ENCODE data around the gene TUBG1. TPM values are rescaled to one million over a fixed set of nuclear protein-coding genes. Genes with fewer than 3 reads are reported as not detected.
A peak's percentile ranks its signal among the peaks of the same experiment; 100 is the strongest.

Gene TUBG1
- total and polyA plus RNA-seq, 8 donors = 10.5 to 79.9 (median 23.2) TPM

- DNase-seq (no peak), FAIRE-seq (no peak), ATAC-seq (peak; percentile 52 to 70 (median 64))
- no peak for TF ChIP-seq CTCF (IDR thresholded peaks at IDR 0.05)
- Histone ChIP-seq H3K36me3 (no peaks in the 10 kb centered on the region), H3K4me3 (peak overlapping the region in 1 of 4 donors; percentile 18), H3K9me3 (no peaks in the 10 kb centered on the region), H3K27ac (peak overlapping the region; percentile 12 to 67 (median 58)), H3K27me3 (no peaks in the 10 kb centered on the region), H3K4me1 (peaks cover 12 to 22% (median 19%) of the 10 kb centered on the region in 3 donors)
- intact Hi-C loops (cut with DNase I) = no loop called here
- 56 to 58% methylated on average over 9 of the region's 9 CpGs for WGBS, 2 donors
Observed at GRCh38 chr17:42632949-42633444, 23.5 kb downstream of the TUBG1 start.

GRCh38 chr17:42639525-42640113 lies 30.1 kb downstream of the TUBG1 start:
- no peak for FAIRE-seq
- intact Hi-C loops (cut with DNase I) = no loop called here
- Histone ChIP-seq H3K4me3 (no peak overlapping the region), H3K27me3 (no peaks in the 10 kb centered on the region), H3K27ac (no peak overlapping the region), H3K9me3 (no peaks in the 10 kb centered on the region), H3K36me3 (no peaks in the 10 kb centered on the region), H3K4me1 (no peaks in the 10 kb centered on the region)
- ATAC-seq = no peak
- no peak for DNase-seq
- 81 to 88% methylated on average over 6 of the region's 7 CpGs for WGBS, 2 donors
- TF ChIP-seq CTCF (IDR thresholded peaks at IDR 0.05) = no peak

GRCh38 chr17:42640121-42640520 lies 30.6 kb downstream of the TUBG1 start:
- DNase-seq = no peak
- FAIRE-seq = no peak
- H3K27me3 ChIP-seq = no peaks in the 10 kb centered on the region
- no peaks in the 10 kb centered on the region for H3K9me3 ChIP-seq
- intact Hi-C loops (cut with DNase I) = no loop called here
- ATAC-seq = no peak
- H3K4me1 ChIP-seq = no peaks in the 10 kb centered on the region
- 89 to 92% methylated on average over 4 of the region's 4 CpGs for WGBS, 2 donors
- no peak overlapping the region for H3K27ac ChIP-seq
- no peak overlapping the region for H3K4me3 ChIP-seq
- TF ChIP-seq CTCF (IDR thresholded peaks at IDR 0.05) = no peak
- H3K36me3 ChIP-seq = no peaks in the 10 kb centered on the region

- FAIRE-seq (no peak), DNase-seq (no peak), ATAC-seq (no peak)
- Histone ChIP-seq H3K4me1 (no peaks in the 10 kb centered on the region), H3K36me3 (no peaks in the 10 kb centered on the region), H3K27me3 (no peaks in the 10 kb centered on the region), H3K27ac (no peak overlapping the region), H3K4me3 (no peak overlapping the region), H3K9me3 (no peaks in the 10 kb centered on the region)
- no peak for TF ChIP-seq CTCF (IDR thresholded peaks at IDR 0.05)
- 28 to 33% methylated on average over 2 of the region's 2 CpGs for WGBS, 2 donors
- intact Hi-C loops (cut with DNase I) = no loop called here
Observed at GRCh38 chr17:42642336-42642735, 32.9 kb downstream of the TUBG1 start.

- Histone ChIP-seq H3K36me3 (no peaks in the 10 kb centered on the region), H3K4me3 (no peak overlapping the region), H3K27me3 (no peaks in the 10 kb centered on the region), H3K4me1 (peaks cover 0 to 5% (median 0%) of the 10 kb centered on the region in 3 donors), H3K9me3 (no peaks in the 10 kb centered on the region), H3K27ac (no peak overlapping the region)
- WGBS, 2 donors = 87 to 94% methylated on average over 5 of the region's 5 CpGs
- no peak for TF ChIP-seq CTCF (IDR thresholded peaks at IDR 0.05)
- intact Hi-C loops (cut with DNase I) = no loop called here
- DNase-seq (no peak), FAIRE-seq (no peak), ATAC-seq (no peak)
Observed at GRCh38 chr17:42647778-42648177, 38.3 kb downstream of the TUBG1 start.
